Caco-2 (cell line): ENCODE data around the gene HIVEP3. TPM values are rescaled to one million over a fixed set of nuclear protein-coding genes. Genes with fewer than 3 reads are reported as not detected.
A peak's percentile ranks its signal among the peaks of the same experiment; 100 is the strongest.

Source experiments
- BruUV-seq: library from RNA; stranded (reverse); fragments of 400-500 nt; replicated peaks from 2 replicates; lab custom pipeline; 2021; lab: Mats Ljungman, UMichigan
- CTCF ChIA-PET: fragments of 300-600 bp; sonication (Branson Sonifier 250); formaldehyde crosslinking; loops from one replicate; lab custom pipeline; 2022; ENCODE audit warnings: antibody characterized with exemption; lab: Charles Lee
- POLR2A ChIA-PET: fragments of 300-600 bp; sonication (Branson Sonifier 250); formaldehyde crosslinking; loops from one replicate; lab custom pipeline; 2022; ENCODE audit warnings: antibody characterized with exemption; lab: Charles Lee
- DNase-seq, 2 experiments: peaks; one replicate each; pipeline versions ENCODE4 v3.0.0 to v3.0.0-alpha.2; 2020 to 2022
- H3K27me3 ChIP-seq: replicated peaks from 2 replicates; pipeline ENCODE4 v1.6.0; 2011; ENCODE audit warnings: low read length; ENCODE audit not compliant: control insufficient read depth, insufficient read depth
- H3K36me3 ChIP-seq: 2 replicates; pipeline ENCODE4 v1.5.1; 2011; ENCODE audit warnings: low read length; ENCODE audit not compliant: control insufficient read depth, insufficient read depth
- H3K4me1 ChIP-seq: fragments of 250-450 bp; sonication (Bioruptor Pico); 2 replicates; pipeline ENCODE4 v1.5.1; 2020; ENCODE audit warnings: mild to moderate bottlenecking
- H3K4me3 ChIP-seq: 2 replicates; pipeline ENCODE4 v1.5.1; 2011; ENCODE audit warnings: low read depth, mild to moderate bottlenecking, control low read depth, low read length
- H3K9me3 ChIP-seq: fragments of 250-450 bp; sonication (Bioruptor Pico); 2 replicates; pipeline ENCODE4 v1.5.1; 2020; ENCODE audit warnings: mild to moderate bottlenecking, moderate library complexity
- H3K27ac Mint-ChIP-seq: one replicate; pipeline ENCODE4 v1.8.0; 2022; ENCODE audit warnings: mixed read lengths; ENCODE audit not compliant: unreplicated experiment
- H3K27me3 Mint-ChIP-seq: one replicate; pipeline ENCODE4 v1.8.0; 2022; ENCODE audit warnings: mixed read lengths; ENCODE audit not compliant: insufficient read depth, unreplicated experiment
- H3K36me3 Mint-ChIP-seq: one replicate; pipeline ENCODE4 v1.8.0; 2022; ENCODE audit warnings: mild to moderate bottlenecking, mixed read lengths; ENCODE audit not compliant: insufficient read depth, unreplicated experiment
- H3K4me1 Mint-ChIP-seq: one replicate; pipeline ENCODE4 v1.8.0; 2022; ENCODE audit warnings: low read depth, mixed read lengths; ENCODE audit not compliant: unreplicated experiment
- H3K4me3 Mint-ChIP-seq: one replicate; pipeline ENCODE4 v1.8.0; 2022; ENCODE audit warnings: mild to moderate bottlenecking, moderate library complexity, mixed read lengths; ENCODE audit not compliant: unreplicated experiment
- H3K9me3 Mint-ChIP-seq: one replicate; pipeline ENCODE4 v1.8.0; 2022; ENCODE audit warnings: mixed read lengths; ENCODE audit not compliant: unreplicated experiment
- intact Hi-C: fragments of 100-400 bp; cut with micrococcal nuclease; formaldehyde crosslinking; loops from one replicate; pipeline ENCODE4 v1.10.0; 2022; ENCODE audit not compliant: unreplicated experiment
- total RNA-seq: library from RNA; stranded (reverse); gene quantifications from 2 replicates; pipeline ENCODE4 v1.2.3, GENCODE V29; 2022
- TF ChIP-seq, protein P1 (sequence below), 2 experiments: fragments of 200-600 bp in 1 of 2; IDR thresholded peaks; 1 replicate in 1 of 2; 2 replicates in 1 of 2; pipeline versions ENCODE4 v1.5.1 to v1.8.0; 2011 to 2022; ENCODE audit warnings: antibody characterized with exemption in 1 of 2, control low read depth in 1 of 2, inconsistent platforms in 1 of 2, low read depth in 1 of 2, low read length in 1 of 2, mild to moderate bottlenecking in 1 of 2, moderate library complexity in 1 of 2; ENCODE audit not compliant: insufficient read depth in 1 of 2, severe bottlenecking in 1 of 2, unreplicated experiment in 1 of 2

HIVEP3 gene
- total RNA-seq, 1 experiment from 2014 or later, result 0.25 TPM

DNA sequence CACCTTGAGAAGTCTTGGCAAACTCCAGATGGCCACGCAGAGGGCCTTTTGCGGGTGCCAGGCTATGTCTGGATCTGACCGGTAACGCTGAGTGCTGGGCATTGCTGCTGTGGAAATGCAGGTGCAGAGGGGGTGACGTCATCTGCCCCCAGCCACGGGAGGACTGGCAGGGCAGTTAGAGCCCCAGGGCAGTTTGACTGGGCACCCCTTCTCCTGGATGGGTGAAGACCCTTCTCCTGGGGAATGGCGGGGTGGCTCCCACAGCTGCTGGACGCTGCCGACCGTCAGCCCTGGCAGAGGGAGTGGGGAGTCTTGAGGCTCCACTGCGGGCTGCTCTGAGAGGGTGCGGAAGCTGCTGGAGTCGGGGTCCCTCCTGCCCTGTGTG is 421.7 kb downstream of the HIVEP3 start:
- ChIA-PET CTCF (no interaction called here), POLR2A (interaction anchor here (0.5 to 0.6 kb wide), 2 partner anchors 16 to 1161 kb away, joined by 3 to 4 read pairs; partner anchors contain the start of gene PPIH)
- H3K4me3 Mint-ChIP-seq, result no peak overlapping the region
- Histone ChIP-seq H3K4me1 (peaks cover 45% of the 10 kb centered on the region), H3K27me3 (no peaks in the 10 kb centered on the region), H3K4me3 (no peak overlapping the region), H3K9me3 (no peaks in the 10 kb centered on the region), H3K36me3 (no peaks in the 10 kb centered on the region)
- no peak for DNase-seq
- no peaks in the 10 kb centered on the region for H3K36me3 Mint-ChIP-seq
- H3K4me1 Mint-ChIP-seq, result no peaks in the 10 kb centered on the region
- no peaks in the 10 kb centered on the region for H3K9me3 Mint-ChIP-seq
- peak overlapping the region; percentile 55 for H3K27ac Mint-ChIP-seq
- no peaks in the 10 kb centered on the region for H3K27me3 Mint-ChIP-seq
- intact Hi-C loops, result no loop called here
- TF ChIP-seq, protein P1, sequence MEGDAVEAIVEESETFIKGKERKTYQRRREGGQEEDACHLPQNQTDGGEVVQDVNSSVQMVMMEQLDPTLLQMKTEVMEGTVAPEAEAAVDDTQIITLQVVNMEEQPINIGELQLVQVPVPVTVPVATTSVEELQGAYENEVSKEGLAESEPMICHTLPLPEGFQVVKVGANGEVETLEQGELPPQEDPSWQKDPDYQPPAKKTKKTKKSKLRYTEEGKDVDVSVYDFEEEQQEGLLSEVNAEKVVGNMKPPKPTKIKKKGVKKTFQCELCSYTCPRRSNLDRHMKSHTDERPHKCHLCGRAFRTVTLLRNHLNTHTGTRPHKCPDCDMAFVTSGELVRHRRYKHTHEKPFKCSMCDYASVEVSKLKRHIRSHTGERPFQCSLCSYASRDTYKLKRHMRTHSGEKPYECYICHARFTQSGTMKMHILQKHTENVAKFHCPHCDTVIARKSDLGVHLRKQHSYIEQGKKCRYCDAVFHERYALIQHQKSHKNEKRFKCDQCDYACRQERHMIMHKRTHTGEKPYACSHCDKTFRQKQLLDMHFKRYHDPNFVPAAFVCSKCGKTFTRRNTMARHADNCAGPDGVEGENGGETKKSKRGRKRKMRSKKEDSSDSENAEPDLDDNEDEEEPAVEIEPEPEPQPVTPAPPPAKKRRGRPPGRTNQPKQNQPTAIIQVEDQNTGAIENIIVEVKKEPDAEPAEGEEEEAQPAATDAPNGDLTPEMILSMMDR (IDR thresholded peaks at IDR 0.05; ENCODE audit: insufficient read depth in 1 of 2, low read depth in 1 of 2, low read length in 1 of 2, severe bottlenecking in 1 of 2, unreplicated experiment in 1 of 2), result no peak
- BruUV-seq, result no TSS peak

DNA sequence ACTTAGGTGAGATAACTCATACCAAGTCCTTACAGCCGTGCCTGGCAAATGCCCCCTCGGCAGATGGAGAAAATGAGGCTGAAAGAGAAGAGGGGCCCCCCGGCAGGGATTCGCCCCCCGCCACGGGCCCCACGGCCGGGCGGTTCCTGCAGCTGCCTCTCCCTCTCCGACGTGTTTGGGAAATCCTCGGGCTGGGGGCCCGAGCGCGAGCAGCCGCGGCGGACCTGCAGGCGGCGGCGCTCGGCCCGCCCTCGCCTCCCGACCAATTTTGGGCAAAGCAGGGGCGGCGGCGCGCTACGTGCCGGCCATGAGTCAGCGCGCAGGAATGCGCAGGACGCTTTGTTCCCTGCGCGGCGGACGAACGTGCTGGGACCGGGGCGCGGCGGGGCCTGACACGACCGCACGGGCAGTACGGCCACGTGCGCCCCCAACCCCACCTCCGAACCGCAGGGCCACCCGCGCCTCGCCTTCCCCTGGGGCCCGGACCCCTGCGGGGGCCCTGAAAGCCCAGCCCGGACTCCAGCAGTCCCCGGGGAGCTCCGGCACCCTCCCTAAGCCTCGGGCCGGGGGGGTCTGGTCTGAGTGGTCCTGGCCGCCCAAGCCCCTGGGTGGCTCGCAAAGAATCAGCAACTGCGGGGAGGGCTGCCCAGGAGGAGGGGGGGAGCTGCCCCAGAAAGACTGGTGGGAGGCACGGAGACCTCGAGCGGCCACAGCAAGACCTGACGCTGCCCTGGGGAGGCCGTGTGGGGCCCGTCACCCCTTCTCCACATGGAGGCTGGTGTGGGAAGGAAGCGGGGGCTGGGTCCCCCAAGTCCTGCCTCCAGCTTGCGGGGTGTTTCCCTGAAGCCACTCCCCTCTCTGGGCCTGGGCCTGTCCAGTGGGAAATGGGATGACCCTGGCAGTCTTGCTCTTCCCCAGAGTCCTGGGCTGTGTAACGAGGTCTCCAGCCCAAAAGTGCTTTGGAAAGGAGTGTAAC is 422.4 kb downstream of the HIVEP3 start:
- H3K4me3 ChIP-seq, result peak overlapping the region; percentile 35
- Mint-ChIP-seq H3K4me3 (peak overlapping the region; percentile 42), H3K4me1 (no peaks in the 10 kb centered on the region), H3K36me3 (no peaks in the 10 kb centered on the region), H3K9me3 (no peaks in the 10 kb centered on the region), H3K27me3 (no peaks in the 10 kb centered on the region), H3K27ac (peak overlapping the region; percentile 55)
- H3K36me3 ChIP-seq, result no peaks in the 10 kb centered on the region
- peak; percentile 88 to 89 for DNase-seq
- intact Hi-C loops, result loop anchor here (1.0 kb wide), 1 partner anchor 20 kb away; no protein-coding TSS in a partner anchor
- ChIA-PET POLR2A (interaction anchor here (0.5 kb wide), 1 partner anchor 1162 kb away, joined by 3 read pairs; the partner anchor contains the start of gene PPIH), CTCF (interaction anchor here (1.3 kb wide), 1 partner anchor 19 kb away, joined by 3 read pairs; no protein-coding TSS in a partner anchor)
- no peaks in the 10 kb centered on the region for H3K27me3 ChIP-seq
- TF ChIP-seq, protein P1 (IDR thresholded peaks at IDR 0.05; ENCODE audit: insufficient read depth in 1 of 2, low read depth in 1 of 2, low read length in 1 of 2, severe bottlenecking in 1 of 2, unreplicated experiment in 1 of 2), result no peak
- BruUV-seq, result no TSS peak
- H3K4me1 ChIP-seq, result peaks cover 45% of the 10 kb centered on the region
- H3K9me3 ChIP-seq, result no peaks in the 10 kb centered on the region

DNA sequence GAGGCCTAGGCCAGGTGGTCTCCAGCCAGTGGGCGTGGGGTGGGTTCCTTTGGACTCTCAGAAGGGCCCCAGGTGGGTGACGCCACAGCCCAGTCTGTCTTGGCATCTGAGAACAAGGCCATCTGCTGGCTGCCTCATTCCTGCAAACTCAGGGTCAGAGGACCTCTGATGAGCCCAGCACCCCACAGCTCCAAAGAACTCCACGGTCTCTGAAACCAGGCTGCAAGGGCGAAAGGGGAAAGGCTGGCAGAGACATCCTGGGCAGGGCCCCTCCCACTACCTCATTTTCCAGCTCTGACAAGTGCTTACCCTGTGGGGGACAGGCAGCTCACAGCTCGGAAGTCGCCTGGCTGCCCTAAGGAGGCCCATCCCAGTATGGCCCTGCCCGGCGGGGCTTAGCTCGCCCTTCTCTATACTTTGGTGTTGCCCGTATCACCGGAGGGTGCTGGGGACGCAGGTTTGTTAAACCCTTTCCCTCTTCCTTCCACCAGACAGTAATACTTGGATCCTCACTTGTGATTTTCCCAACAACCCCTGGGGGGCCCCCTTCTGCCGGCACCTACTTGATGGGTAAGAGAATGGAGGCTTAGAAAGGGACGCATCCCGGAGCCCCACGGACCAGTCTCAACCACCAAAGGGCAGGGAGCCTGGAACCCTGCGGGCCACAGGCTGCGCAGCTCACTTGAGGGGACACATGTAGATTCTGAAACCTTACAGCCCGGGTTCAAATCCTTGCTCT is 423.3 kb downstream of the HIVEP3 start:
- peak in 1 of 2 experiments; percentile 46 for DNase-seq
- CTCF ChIA-PET, result interaction anchor here (1.3 kb wide), 1 partner anchor 20 kb away, joined by 3 read pairs; no protein-coding TSS in a partner anchor

More for the DNA sequence above, 423.3 kb downstream of the HIVEP3 start:
- peak overlapping the region; percentile 58 for H3K4me3 Mint-ChIP-seq
- H3K27me3 Mint-ChIP-seq, result no peaks in the 10 kb centered on the region
- H3K4me3 ChIP-seq, result peak overlapping the region; percentile 27
- no peaks in the 10 kb centered on the region for H3K9me3 Mint-ChIP-seq
- intact Hi-C loops, result no loop called here
- no peaks in the 10 kb centered on the region for H3K27me3 ChIP-seq
- H3K36me3 ChIP-seq, result no peaks in the 10 kb centered on the region
- no peak overlapping the region for H3K27ac Mint-ChIP-seq
- peaks cover 37% of the 10 kb centered on the region for H3K4me1 ChIP-seq
- BruUV-seq, result TSS peak; percentile 95
- no peaks in the 10 kb centered on the region for H3K9me3 ChIP-seq
- TF ChIP-seq, protein P1 (IDR thresholded peaks at IDR 0.05; ENCODE audit: insufficient read depth in 1 of 2, low read depth in 1 of 2, low read length in 1 of 2, severe bottlenecking in 1 of 2, unreplicated experiment in 1 of 2), result no peak
- POLR2A ChIA-PET, result no interaction called here
- H3K36me3 Mint-ChIP-seq, result no peaks in the 10 kb centered on the region
- H3K4me1 Mint-ChIP-seq, result no peaks in the 10 kb centered on the region
